ENCODE measurements around the gene KIR3DL1.
"Not testable (repeated sequence)": the region's sequence is repeated elsewhere in the genome, so short reads cannot be mapped to it uniquely, and the experiment has no call there.

The KIR3DL1 gene

GRCh38 chr19:54817670-54818536 lies 1.6 kb downstream of the KIR3DL1 start:
- DNase-seq, result no peak

- DNase-seq, result peak; percentile 25 to 33
Measured at GRCh38 chr19:54824416-54824815, 8.1 kb downstream of the KIR3DL1 start.

DNA sequence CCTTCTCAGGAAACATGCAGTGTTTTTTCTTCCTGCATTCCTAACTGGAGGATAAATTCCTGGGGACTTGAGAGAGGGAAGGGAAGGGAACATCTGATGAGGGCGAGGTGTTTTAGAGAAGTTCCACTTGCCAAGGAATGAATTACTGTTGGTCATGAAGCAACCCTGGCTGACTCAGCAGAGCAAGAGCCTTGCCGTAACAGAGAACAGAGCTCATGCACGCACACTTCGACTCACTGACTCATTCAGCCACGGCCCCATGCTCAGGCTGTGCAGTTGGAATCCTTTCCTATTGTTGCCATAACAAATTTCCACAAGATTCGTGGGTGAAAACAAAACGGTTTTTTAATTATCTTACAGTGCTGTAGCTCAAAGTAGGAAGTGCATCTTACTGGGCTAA lies 9.1 kb downstream of the KIR3DL1 start:
- DNase-seq, result peak in 1 of 2 experiments; percentile 45

DNA sequence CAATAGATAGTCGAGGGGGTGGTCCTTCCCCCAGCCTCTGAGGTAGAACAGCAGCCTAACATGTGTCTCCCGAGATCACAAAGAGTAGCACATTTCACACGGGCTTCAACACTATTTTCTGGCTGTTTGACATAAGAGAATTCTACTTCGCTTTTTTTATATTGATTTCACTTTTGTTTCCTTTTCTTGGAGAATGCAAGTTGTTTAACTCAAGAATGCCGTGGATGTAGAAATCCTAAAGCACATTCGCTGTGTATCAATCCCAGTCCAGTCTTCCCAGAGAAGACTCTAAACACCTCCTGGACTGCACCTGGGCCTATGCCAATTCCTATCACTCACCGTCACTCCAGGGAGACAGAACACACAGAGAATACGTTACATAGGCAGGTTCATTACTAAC lies 11.8 kb downstream of the KIR3DL1 start:
- not testable (repeated sequence) for DNase-seq

- DNase-seq, result not testable (repeated sequence)
Measured at GRCh38 chr19:54832496-54832895, 16.2 kb downstream of the KIR3DL1 start, which contains the start of gene KIR2DS4. KIR2DS4 (plus strand) TSS chr19:54832676.

GRCh38 chr19:54835126-54835525 lies 18.9 kb downstream of the KIR3DL1 start:
- not testable (repeated sequence) for DNase-seq

- not testable (repeated sequence) for DNase-seq
Measured at GRCh38 chr19:54837522-54837921, 21.3 kb downstream of the KIR3DL1 start.

GRCh38 chr19:54843171-54843570 lies 26.9 kb downstream of the KIR3DL1 start:
- not testable (repeated sequence) for DNase-seq

- not testable (repeated sequence) for DNase-seq
Measured at GRCh38 chr19:54850061-54850640, 33.9 kb downstream of the KIR3DL1 start, which contains the start of gene KIR3DL2. KIR3DL2 (plus strand) TSS chr19:54850443; CDS start chr19:54850476, 33 bp downstream.

- no peak for DNase-seq
Measured at GRCh38 chr19:54850930-54851329, 34.7 kb downstream of the KIR3DL1 start.

- DNase-seq, result peak; percentile 57
Measured at GRCh38 chr19:54851353-54851752, 35.1 kb downstream of the KIR3DL1 start.

DNA sequence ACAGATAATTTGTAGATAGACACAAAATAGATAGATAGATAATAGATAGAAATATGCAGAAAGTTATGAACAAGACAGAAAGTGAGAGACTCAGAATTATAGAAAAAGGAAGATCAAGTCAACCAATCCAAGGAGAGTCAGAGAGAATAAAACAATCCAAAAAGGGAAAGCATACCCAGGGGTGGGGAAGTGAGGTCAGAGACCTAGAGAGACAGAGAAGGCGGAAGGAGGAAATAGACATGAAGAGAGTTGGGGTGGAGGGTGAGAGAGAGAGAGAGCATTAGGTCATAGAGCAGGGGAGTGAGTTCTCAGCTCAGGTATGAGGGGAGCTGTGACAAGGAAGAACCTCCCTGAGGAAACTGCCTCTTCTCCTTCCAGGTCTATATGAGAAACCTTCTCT lies 39.0 kb downstream of the KIR3DL1 start:
- peak; percentile 16 to 33 for DNase-seq

GRCh38 chr19:54858476-54858875 lies 42.2 kb downstream of the KIR3DL1 start:
- DNase-seq, result not testable (repeated sequence)

DNA sequence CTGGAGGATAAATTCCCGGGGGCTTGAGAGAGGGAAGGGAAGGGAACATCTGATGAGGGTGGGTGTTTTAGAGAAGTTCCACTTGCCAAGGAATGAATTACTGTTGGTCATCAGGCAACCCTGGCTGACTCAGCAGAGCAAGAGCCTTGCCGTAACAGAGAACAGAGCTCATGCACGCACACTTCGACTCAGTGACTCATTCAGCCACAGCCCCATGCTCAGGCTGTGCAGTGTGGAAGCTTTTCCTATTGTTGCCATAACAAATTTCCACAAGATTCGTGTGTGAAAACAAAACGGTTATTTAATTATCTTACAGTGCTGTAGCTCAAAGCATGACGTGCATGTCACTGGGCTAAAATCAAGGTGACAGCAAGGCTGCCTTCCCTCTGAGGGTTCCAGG lies 43.2 kb downstream of the KIR3DL1 start:
- peak; percentile 67 to 76 for DNase-seq

GRCh38 chr19:54863459-54863858 lies 47.2 kb downstream of the KIR3DL1 start:
- DNase-seq, result not testable (repeated sequence)

- DNase-seq, result no peak
Measured at GRCh38 chr19:54871696-54872095, 55.4 kb downstream of the KIR3DL1 start.

DNA sequence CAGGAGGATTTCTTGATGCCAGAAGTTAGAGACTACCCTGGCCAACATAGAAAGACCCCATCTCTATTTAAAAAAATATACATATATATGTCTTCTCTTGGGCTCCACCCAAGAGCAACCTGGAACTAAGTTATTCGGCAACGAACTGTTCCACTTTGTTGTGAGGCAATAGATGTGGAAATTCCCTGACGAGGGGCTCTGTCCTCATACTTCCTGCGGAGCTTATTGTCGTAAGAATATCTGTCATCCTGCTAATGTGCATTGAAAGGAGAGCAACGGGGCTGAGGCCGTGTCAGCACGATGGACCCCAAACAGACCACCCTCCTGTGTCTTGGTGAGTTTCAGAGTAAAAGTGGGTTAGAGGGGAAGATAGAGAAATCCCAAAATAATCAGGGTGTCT lies 57.7 kb downstream of the KIR3DL1 start, which contains the start of gene FCAR:
TSS of gene FCAR (plus strand) at position 246 of the 400 bp plus-strand sequence. CDS start at position 301, 55 bp downstream.
- DNase-seq, result no peak

GRCh38 chr19:54875506-54875905 lies 59.2 kb downstream of the KIR3DL1 start:
- DNase-seq, result peak; percentile 92

GRCh38 chr19:54877471-54877870 lies 61.2 kb downstream of the KIR3DL1 start:
- DNase-seq, result peak; percentile 33 to 40

Measured in AML-193 (cell line).